ENCODE results near the gene KIAA1217.
"Not testable (repeated sequence)": the region's sequence is repeated elsewhere in the genome, so short reads cannot be mapped to it uniquely, and the experiment has no call there.

The KIAA1217 gene

GRCh38 chr10:24292304-24293293, 83.7 kb downstream of the KIAA1217 start:
- no peak for FAIRE-seq

- FAIRE-seq = no peak
Observed at GRCh38 chr10:24299578-24300260, 90.8 kb downstream of the KIAA1217 start.

GRCh38 chr10:24303522-24304310, 94.8 kb downstream of the KIAA1217 start:
- no peak for FAIRE-seq

- no peak for FAIRE-seq
Observed at GRCh38 chr10:24305551-24306506, 96.9 kb downstream of the KIAA1217 start.

- FAIRE-seq = no peak
Observed at GRCh38 chr10:24306507-24306875, 97.6 kb downstream of the KIAA1217 start.

GRCh38 chr10:24307116-24307515, 98.2 kb downstream of the KIAA1217 start:
- FAIRE-seq = no peak

- FAIRE-seq = no peak
Observed at GRCh38 chr10:24307696-24308485, 99.0 kb downstream of the KIAA1217 start.

- no peak for FAIRE-seq
Observed at GRCh38 chr10:24310104-24310503, 101.2 kb downstream of the KIAA1217 start.

GRCh38 chr10:24311888-24312287, 103.0 kb downstream of the KIAA1217 start:
- no peak for FAIRE-seq

GRCh38 chr10:24313283-24313682, 104.3 kb downstream of the KIAA1217 start:
- FAIRE-seq = no peak

GRCh38 chr10:24315211-24315610, 106.3 kb downstream of the KIAA1217 start:
- no peak for FAIRE-seq

- FAIRE-seq = no peak
Observed at GRCh38 chr10:24318517-24318916, 109.6 kb downstream of the KIAA1217 start.

- FAIRE-seq = no peak
Observed at GRCh38 chr10:24320373-24320772, 111.4 kb downstream of the KIAA1217 start.

GRCh38 chr10:24324651-24325050, 115.7 kb downstream of the KIAA1217 start:
- no peak for FAIRE-seq

- FAIRE-seq = no peak
Observed at GRCh38 chr10:24331457-24331856, 122.5 kb downstream of the KIAA1217 start.

- no peak for FAIRE-seq
Observed at GRCh38 chr10:24333736-24334135, 124.8 kb downstream of the KIAA1217 start.

GRCh38 chr10:24334279-24334939, 125.5 kb downstream of the KIAA1217 start:
- FAIRE-seq = no peak

- not testable (repeated sequence) for FAIRE-seq
Observed at GRCh38 chr10:24337723-24338122, 128.8 kb downstream of the KIAA1217 start.

- no peak for FAIRE-seq
Observed at GRCh38 chr10:24339387-24339786, 130.4 kb downstream of the KIAA1217 start.

- no peak for FAIRE-seq
Observed at GRCh38 chr10:24340446-24340845, 131.5 kb downstream of the KIAA1217 start.

GRCh38 chr10:24340883-24341282, 131.9 kb downstream of the KIAA1217 start:
- FAIRE-seq = no peak
